Measurements from ENCODE around the gene CDC42EP4. TPM values are rescaled to one million over a fixed set of nuclear protein-coding genes. Genes with fewer than 3 reads are reported as not detected.

CDC42EP4 gene
- total RNA-seq, 4 donors from 2014 or later, result 33.8 to 127 (median 97.8) TPM

Other genes with a start within 250 kb of the CDC42EP4 start
- gene SLC39A11, start 219.3 kb downstream of the CDC42EP4 start, total RNA-seq, result 10 to 100 TPM; 39.9 to 91.6 (median 45.7) TPM
- gene SSTR2, start 147.0 kb downstream of the CDC42EP4 start, total RNA-seq, result under 1 TPM in 3 of 4 donors, not detected in 1; 0.40 to 0.88 (median 0.57) TPM
- gene COG1, start 118.9 kb downstream of the CDC42EP4 start, total RNA-seq, result 10 to 100 TPM; 48.3 to 83.3 (median 62.9) TPM
- gene CPSF4L, start 50.1 kb downstream of the CDC42EP4 start, total RNA-seq, result not detected